ENCODE measurements around the gene CAVIN4. TPM values are rescaled to one million over a fixed set of nuclear protein-coding genes. Genes with fewer than 3 reads are reported as not detected.

The CAVIN4 gene
- total RNA-seq, 1 donor from 2014 or later, result 0.31 TPM

Other genes starting within 250 kb of the CAVIN4 start
- 14.5 TPM for gene TEX10, start 225.1 kb upstream of the CAVIN4 start, total RNA-seq
- 16.2 TPM for gene MSANTD3, start 150.9 kb upstream of the CAVIN4 start, total RNA-seq
- 1.5 TPM for gene TMEFF1, start 104.9 kb upstream of the CAVIN4 start, total RNA-seq